Endothelial cell of umbilical vein (primary cell): ENCODE results near the gene RBMS3.

ENCODE experiments used
- POLR2A ChIP-seq: IDR thresholded peaks from 2 replicates; pipeline ENCODE4 v1.6.1; 2012; ENCODE audit warnings: low read depth, mild to moderate bottlenecking, control low read depth, low read length
- TF ChIP-seq, protein P1 (sequence below), 2 donors: IDR thresholded peaks; 1 replicate in 1 of 2; 2 replicates in 1 of 2; pipeline ENCODE4 v1.5.1; 2011; ENCODE audit warnings: low read length in 2 of 2, mild to moderate bottlenecking in 2 of 2, moderate library complexity in 2 of 2, control low read depth in 1 of 2, inconsistent platforms in 1 of 2, low read depth in 1 of 2; ENCODE audit not compliant: insufficient read depth in 1 of 2; ENCODE audit errors: extremely low read depth in 1 of 2
- TF ChIP-seq, protein P2 (sequence below): IDR thresholded peaks from 2 replicates; pipeline ENCODE4 v1.6.1; 2011; ENCODE audit not compliant: insufficient read depth, insufficient read length

- TF ChIP-seq, protein P1, sequence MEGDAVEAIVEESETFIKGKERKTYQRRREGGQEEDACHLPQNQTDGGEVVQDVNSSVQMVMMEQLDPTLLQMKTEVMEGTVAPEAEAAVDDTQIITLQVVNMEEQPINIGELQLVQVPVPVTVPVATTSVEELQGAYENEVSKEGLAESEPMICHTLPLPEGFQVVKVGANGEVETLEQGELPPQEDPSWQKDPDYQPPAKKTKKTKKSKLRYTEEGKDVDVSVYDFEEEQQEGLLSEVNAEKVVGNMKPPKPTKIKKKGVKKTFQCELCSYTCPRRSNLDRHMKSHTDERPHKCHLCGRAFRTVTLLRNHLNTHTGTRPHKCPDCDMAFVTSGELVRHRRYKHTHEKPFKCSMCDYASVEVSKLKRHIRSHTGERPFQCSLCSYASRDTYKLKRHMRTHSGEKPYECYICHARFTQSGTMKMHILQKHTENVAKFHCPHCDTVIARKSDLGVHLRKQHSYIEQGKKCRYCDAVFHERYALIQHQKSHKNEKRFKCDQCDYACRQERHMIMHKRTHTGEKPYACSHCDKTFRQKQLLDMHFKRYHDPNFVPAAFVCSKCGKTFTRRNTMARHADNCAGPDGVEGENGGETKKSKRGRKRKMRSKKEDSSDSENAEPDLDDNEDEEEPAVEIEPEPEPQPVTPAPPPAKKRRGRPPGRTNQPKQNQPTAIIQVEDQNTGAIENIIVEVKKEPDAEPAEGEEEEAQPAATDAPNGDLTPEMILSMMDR (IDR thresholded peaks at IDR 0.05; ENCODE audit: extremely low read depth in 1 of 2, insufficient read depth in 1 of 2, low read depth in 1 of 2, low read length in 2 of 2): no peak
- TF ChIP-seq, protein P2, sequence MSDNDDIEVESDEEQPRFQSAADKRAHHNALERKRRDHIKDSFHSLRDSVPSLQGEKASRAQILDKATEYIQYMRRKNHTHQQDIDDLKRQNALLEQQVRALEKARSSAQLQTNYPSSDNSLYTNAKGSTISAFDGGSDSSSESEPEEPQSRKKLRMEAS: no peak
- no peak for TF ChIP-seq POLR2A
These were observed 524.9 kb downstream of the RBMS3 start for GRCh38 chr3:29805757-29806156.
